HG03064 (cell line): Measurements from ENCODE around the gene TOM1L2.

Source experiments
- ATAC-seq: cut with Tn5 transposase; IDR thresholded peaks from one replicate; pipeline ENCODE4 v1.9.1; 2021; ENCODE audit warnings: low read depth; ENCODE audit not compliant: unreplicated experiment

The TOM1L2 gene

DNA sequence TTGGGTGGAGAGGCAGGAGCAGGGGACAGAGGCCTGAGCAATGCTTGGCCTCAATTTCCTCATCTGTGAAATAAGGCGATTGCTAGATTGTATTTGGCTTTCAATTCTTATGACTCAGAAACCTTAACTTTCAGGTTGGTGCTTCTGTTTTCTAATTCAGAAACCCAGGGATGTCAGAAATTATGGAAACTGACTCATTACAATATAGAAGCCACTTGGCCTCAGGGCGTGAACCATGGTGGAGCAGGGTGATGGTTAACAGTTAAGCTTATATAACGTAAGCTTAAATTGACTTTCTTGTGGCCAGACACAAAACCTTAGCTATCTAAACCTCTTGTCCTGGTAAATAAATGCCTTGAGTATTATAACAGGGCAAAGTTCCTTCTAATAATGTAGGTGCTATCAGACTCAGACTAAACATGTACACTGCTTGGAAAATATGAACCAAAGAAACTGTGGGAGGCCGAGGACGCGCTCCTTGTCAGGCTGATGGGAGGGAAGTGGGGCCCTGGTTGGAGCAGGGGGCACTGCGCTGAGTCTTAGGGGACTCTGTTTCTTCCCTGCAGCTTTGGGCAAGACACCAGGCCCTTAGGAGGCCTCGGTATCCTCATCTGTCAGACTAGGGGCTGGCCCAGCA is 118.3 kb downstream of the TOM1L2 start:
- ATAC-seq, result no peak

DNA sequence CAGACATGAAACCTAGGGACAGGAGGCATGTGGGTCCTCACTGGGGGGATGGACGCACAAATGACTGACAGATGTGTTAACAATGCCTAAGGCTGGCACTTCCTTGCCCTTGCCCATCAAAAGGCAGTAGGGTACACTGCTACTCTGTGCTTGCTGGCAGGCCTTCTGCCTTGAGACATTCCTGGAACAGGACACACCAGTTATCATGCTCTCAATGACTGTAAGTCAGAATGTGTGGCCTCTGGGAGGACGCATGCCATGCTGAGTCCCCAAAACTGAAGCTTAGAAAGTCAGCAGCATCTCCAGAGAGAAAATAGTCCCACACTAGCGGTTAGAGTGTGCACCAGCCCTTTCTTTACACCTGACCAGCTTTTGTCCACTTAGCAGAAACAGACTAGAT is 119.3 kb downstream of the TOM1L2 start:
- ATAC-seq, result no peak

DNA sequence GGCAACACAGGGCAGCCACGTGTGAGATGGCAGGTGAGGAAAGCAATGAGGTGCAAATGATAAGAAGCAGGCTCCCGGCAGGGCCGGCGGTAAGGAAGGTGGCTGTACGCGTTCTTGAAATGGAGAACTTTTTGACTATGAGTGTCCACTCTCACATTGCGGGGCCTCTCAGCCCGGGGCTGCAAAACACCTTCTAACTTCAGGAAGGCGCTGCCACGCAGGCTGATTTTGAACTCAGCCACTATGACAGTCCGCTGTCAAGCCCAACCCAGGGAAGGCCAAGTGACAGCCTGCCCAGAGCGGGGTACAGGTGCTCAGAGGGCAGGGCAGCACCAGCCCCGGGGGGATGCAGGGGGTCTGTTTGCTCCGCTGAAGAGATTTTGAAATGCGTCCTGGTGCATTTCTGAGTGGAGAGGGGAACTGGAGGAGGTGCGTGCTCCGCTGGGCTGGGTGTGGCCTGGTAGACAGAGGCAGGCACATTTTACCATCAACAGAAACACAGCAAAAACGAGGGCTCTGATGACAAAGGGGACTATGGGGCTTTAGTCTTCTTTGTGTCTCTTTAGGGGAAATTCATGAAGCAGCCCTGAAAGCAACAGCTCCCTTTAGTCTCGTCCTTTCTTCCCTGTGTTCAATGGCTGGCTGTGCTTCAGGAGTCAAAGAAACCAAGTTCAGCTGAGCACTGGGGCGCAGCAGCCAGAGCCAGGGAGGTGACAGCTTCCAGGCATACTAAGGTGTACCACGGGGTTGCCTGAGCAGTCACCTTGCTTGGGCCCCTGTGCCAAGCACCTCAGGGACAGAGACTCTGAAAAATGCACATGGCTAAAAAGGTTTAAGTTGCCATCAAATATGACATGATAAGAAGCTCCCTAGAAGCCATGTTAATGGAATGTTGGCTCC is 120.8 kb downstream of the TOM1L2 start:
- no peak for ATAC-seq

DNA sequence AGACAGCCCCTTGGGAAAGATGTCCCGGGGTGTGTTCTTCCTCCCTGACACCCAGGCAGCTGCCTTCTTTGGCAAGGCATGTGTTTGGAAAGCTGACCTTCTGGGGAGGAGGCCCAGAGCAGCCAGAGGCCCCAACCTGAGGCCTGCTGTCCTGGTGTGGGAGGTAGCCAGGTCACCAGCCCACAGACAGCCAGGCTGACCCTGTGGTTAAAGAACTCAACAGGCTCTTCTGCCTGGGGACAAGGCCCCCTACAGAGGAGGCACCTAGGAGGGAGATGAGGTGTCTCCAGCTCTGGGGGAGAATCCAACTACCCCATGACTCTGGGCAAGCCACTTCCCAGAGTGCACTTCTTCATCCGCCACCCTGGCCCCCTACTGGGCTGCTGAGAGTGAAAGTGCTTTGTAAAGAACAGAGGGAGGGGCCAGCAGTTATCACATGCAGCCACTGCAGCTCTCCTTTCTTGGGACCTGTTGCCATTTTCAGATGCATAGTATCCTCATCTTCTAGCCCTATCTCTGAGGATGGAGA is 122.3 kb downstream of the TOM1L2 start:
- no peak for ATAC-seq

DNA sequence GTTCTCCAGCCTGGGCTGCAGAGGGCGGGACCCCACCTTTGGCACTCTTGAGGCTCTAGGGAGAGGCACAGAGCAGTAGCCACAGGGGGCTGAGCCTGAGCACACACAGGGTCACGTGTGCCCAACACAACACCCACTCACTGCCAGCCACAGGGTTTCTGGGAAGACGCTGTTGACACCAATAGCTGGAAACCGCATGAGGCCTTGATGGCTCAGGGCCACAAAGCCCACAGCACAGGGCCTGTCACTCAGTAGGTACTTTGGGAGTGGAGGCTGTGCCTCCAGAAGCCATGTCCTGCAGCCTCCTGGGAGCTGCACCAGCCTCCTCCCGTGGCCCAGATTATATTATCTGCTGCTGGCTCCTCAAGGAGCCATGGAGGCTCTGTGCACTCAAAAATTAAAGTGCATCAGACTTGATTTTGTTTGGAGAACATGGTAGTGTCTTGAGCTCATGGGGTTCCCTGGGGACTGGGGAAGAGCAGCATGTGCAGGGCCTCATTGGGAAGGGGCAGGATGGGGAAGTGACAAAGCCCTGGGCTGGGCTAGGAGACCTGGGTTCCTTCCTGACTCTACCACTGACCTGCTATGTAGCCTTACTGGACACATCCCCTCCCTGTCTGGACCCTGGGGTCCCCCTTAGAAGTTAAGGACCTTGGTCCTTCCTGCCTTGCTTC is 122.9 kb downstream of the TOM1L2 start:
- ATAC-seq, result no peak

DNA sequence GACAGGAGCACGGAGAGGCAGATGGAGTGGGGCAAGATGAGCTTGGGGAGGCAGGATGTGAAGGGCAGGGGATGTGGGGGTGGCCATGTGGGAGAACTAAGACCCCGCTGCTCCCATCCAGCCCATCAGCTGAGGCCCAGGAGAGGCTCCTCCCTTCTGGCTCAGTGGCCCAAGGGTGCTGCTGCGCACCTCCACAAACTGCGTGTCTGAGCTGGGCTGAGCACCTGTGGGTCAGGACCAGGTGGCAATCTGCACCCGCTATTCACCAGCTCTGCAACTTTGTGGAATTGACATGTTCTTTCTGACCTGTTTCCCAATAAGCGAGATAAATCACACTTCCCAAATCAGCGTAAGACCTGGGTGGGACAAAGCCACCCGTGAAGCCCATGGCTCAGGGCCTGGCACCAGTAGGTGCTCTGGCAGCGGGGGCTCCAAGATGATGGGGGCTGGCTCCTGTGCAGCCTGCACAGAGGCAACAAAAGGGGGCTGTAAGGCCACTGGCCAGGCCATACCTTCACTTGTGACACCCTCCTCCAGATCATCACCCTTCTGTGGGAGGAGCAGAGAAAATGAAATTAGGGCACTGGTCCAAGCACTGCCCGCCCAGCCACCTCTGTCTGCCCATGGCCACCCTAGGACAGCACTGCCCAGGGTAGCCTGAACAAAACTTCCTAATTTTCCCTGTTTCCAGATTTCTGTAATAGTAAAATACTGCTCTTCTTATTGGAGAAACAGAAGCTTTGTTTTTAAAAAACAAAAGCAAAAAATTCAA is 123.7 kb downstream of the TOM1L2 start:
- ATAC-seq, result no peak

DNA sequence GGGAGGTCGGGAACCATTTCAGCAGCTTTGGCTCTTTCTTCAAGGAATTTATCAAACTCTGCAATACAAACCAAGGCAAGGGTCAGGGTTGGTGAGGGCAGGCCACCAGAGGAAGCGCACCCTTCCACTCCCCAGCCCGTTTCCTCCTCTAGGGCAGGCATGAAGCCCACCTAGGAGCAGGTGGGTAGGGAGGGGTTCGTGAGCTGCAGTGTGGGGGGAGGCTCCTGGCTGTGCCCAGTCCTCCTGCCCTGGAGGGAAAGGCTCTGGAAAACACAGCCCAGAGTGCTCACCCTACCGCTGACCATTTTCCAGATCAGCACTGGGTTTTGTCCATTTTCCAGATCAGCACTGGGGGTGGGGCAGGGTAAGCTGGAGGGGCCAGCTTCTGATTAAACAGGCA is 124.5 kb downstream of the TOM1L2 start:
- ATAC-seq, result no peak

DNA sequence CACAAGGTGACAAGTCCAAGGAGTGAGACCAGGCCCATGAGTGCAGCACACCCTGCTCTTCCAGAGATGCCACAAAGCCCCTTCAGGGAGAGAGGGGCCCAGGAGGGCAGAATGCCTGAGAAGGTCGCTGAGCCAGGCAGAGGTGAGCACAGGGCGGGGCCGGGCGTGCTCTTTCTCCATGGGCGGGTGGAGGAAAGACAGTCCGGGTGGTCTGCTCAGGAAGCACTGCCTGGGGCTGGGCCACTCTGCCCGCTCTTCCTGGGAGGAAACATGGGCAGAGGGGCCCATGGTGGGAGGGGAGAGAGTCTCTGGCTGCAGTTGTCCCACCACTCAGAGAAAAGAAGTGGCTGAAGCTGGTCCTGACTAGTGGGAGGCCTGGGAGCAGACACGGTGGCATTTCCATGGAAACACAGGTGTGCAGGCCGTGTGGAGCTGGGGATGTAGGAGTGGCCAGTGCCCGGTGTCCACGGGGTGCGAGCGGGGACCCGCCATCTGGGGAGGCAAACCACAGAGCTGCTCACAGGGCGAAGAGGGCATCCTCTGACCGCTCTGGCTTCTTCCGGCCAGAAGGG is 125.0 kb downstream of the TOM1L2 start:
- no peak for ATAC-seq

DNA sequence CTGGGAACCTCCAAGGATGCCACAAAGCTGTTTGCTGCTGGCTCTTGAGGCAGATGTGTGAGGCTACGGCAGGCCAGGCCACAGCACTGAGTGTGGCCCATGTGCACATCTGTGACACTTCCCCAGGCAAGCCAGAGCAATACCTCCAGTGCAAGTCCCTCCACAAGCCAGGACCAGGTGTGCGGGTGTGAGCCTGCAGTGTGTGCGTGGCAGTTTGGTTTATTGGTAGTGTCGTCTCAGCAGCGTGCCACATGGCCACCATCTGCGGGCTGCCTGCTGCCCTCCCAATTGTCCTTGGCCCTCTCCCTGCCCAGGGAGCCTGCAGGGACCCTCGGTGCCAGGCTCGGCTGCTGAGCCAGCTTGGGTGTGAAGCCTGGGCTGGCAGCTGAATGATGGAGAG is 125.6 kb downstream of the TOM1L2 start:
- ATAC-seq, result no peak

DNA sequence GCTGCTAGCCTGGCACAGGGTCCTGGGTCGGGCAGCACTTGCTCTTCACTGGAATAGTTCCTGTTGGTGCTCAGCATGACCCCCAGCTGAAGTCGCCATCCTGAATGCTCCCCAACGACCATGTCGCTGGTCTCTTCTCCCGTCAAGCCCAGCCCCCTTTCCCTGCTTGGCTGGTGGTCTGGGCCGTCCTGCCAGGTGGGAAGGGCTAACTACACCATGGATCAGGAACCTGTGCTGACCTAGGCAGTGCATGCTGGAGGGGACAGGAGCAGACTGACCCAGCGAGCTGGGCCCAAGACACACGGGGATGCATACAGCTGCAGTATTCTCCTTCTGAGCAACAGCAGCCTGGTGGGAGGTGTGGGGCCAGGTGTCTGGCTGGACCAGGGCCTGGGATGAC is 126.2 kb downstream of the TOM1L2 start:
- ATAC-seq, result no peak

DNA sequence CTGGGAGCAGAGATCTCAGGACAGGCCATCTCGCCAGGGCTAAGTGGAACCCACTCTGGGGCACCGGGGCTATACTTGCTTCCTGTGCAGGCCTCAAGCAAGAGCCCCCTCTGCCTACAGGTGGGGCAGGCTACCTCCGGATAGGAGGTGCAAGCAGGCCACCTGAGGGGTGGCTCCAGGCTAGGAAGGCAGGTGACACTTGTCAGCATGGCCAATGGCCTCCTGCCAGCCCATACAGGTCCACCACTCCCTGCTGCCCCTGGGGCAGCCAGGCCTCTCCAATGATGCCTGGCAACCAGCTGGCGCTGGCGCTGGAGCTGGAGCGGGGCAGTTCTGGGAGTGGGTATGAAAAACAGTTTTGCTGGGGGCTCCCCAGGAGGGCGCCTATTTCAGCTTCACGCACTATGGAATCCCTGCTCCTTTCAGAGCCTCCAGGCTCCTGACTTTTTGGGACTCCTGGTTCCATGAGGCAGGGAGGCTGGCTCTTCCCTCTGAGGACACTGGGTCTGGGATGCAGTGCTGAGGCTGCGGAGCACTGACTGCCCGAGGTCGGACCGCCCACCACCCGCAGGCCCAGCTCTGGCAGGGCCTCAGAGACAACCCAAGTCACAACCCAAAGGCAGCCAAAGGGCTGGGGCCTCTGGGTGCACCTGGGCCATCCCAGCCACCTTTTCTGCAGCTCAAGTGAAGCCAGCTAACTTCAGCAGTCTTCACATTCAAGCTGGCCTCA is 127.0 kb downstream of the TOM1L2 start:
- ATAC-seq, result no peak

DNA sequence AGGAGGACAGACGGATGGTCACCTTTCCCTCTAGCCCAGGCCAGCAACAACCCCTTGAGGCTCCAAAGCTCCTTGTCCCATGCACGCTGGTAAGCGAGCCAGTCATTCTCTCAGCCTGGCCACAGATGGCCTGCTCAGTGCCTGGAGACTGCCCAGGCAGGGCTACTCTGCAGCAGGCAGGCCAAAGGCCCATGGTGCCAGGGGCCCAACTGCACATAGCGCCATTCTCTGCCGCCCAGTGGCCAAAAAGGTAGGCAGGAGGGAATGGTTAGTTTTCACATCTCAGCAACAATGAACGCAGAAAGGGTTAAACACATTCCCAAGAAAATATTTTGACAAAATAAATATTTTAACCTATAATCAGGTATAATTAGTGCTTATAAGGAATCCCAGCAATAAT is 127.7 kb downstream of the TOM1L2 start:
- ATAC-seq, result no peak

DNA sequence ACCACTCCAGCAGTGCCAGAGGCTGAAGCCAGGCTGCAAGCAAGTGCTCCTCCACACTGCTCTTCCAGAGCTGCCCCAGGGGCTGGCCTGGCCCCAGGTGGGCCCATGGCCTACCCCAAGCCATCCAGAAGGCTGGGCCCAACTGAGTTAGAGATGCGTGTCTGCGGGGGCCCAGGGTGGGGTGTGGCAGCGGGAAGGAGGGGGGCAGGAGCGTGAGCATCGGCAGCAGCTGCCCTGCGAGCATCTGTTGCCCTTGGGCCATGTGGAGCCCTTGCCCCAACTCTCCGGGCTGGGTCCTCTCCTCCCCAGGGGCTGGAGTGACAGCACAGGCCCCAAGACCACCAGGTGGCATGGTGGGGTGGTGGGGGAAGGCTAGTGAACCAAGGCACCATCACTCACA is 128.1 kb downstream of the TOM1L2 start:
- no peak for ATAC-seq

DNA sequence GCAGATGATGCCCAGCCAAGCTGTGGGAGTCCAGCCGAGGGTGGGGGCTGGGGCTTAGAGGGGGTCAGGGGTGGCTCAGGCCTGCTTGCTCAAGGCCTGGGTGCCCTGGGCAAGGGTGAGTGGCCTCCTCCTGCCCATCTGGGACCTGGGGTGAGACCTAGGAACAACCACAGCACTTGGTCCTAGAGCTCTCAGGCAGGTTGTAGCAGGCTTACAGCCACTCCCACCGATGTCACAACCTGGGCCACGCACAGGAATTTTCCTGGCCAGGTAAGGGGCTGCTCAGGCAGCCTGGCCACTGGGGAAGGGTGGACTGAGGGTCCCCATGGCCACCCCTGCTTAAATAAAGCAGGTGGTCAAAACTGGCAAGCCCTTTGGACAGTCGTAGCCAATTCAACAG is 129.1 kb downstream of the TOM1L2 start:
- ATAC-seq, result no peak

DNA sequence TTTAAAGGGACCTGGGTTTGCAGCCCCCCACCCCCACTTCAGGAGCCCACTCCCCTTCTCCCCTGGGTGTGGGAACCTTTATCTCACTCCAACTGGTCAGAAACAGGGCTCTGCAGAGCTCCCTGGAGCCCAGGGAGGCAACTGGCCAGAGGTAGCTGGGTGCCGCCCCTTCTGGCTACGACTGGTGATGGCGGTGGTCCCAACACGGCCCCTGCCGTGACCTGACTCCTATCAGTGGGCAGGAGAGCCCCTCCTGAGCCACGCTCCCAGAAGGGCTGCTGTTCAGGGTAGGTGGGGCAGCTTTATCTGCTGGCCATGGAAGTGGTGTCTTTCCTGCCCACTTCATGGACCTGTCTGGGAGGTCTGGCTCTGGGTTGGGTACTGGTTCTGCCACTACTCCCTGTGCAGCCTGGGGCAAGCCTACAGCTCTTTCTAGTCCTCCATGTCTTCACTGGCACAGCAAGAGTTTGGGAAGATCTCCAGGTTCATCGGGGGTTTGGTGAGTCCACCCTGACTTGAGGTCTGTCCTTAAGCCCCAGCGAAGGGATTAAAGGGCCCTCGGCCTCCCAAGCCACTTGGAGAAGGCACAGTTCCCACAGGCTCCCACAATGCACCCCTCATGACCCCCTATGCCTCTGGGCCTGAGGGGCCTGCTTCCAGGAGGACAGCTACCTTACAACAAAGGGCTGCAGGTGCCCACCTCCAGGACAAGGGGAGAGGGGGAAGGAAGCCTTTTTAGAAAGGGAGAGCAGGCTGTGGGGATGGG is 129.9 kb downstream of the TOM1L2 start:
- ATAC-seq, result no peak

DNA sequence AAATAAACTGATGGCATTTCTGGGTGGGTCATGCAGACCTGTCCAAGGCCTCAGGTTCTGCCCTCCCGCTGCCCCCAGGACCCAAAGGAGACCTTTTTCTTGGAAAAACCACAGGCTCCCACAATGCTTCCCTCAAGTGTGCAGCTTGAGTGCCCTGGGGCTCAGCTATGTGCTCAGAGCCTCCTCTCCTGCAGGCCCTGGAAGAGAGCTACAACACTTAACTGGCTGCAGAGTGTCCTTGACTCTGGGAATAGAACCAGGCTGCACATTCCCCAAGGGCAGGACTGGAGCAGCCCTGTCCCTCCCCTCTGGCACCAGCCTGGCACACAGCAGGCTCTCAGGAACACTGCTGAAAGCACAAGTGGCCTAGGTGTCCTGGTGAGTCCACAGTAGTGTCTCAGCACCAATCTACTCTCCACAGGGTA is 130.6 kb downstream of the TOM1L2 start:
- no peak for ATAC-seq

DNA sequence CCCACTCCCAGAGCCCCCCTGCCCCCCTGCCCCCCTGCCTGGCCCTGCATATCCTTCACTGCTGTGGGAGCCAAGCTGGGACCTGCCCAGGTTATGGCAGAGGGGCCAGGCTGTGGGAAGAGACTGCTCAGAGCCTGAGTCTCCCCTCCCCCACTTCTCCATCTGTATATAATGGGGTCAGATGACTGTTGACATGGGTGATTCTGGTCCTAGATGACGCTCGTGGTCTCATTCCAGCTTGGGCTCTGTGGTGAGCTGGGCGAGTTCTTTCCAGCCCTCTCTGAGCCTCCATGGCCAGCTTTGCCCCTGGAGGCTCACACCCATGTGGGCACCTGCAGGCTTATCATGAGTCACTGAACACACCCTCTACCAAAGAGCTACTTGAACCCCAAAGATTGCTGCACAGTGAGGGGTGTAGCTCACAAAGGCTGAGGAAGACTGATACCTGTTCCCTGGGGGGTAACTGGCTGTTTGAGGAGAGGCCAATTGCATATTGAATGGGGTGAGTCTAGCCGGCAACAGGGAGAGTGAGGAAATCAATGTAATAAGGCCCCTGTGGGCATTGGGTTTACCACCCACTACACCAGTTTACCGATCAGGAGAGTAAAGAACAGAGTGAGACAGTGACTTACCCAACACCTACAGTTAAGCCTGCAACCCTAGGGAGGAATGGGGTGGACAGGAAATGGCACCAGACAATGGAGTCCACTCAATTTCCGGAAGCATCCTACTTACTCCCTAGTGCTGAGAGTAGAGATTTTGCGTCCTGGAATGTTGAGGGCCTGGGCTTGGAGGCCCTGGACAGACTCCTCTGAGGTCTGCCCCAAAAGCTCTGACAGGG is 131.2 kb downstream of the TOM1L2 start:
- ATAC-seq, result no peak
